ENCODE results near the gene PEMT.

The PEMT gene

DNA sequence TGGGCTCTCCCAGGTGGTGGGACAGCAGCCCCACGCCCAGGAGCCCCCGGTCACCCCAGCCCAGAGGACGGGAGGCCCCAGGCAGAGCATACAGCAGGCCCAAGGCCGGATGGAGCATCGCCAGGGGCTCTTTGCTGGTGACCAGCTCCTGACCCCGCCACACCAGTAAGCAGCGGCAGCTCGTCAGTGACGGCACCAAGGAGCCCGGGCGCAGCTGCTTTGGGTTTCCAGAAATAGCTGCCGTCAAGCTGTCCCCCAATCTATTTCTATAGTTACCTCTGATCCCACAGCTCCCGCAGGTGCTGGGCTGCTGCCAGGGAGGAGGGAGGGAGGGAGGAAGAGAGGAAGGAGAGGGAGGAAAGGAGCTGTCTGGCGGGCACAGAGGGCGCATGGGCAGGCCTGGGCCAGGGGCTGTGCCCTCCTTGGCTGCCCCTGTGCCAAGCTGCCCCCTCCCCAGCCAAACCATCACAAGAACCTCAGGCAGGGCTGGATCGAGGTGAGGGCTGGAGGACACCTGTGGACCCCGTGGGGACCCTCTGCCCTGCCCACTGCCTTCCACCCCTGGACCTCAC is 84.5 kb downstream of the PEMT start:
- no peak for TF ChIP-seq GATA3 (IDR thresholded peaks at IDR 0.05; ENCODE audit: low read depth, low read length)

- TF ChIP-seq GATA3 (IDR thresholded peaks at IDR 0.05; ENCODE audit: low read depth, low read length) (no peak), GATA2 (IDR thresholded peaks at IDR 0.05; ENCODE audit: low read depth, low read length) (no peak)
Observed at GRCh38 chr17:17506181-17506741, 85.2 kb downstream of the PEMT start.

GRCh38 chr17:17505610-17506171 is 85.8 kb downstream of the PEMT start:
- TF ChIP-seq GATA2 (IDR thresholded peaks at IDR 0.05; ENCODE audit: low read depth, low read length) = no peak
- TF ChIP-seq GATA3 (IDR thresholded peaks at IDR 0.05; ENCODE audit: low read depth, low read length) = no peak

- no peak for TF ChIP-seq GATA2 (IDR thresholded peaks at IDR 0.05; ENCODE audit: low read depth, low read length)
- no peak for TF ChIP-seq GATA3 (IDR thresholded peaks at IDR 0.05; ENCODE audit: low read depth, low read length)
Observed at GRCh38 chr17:17505151-17505550, 86.4 kb downstream of the PEMT start.

DNA sequence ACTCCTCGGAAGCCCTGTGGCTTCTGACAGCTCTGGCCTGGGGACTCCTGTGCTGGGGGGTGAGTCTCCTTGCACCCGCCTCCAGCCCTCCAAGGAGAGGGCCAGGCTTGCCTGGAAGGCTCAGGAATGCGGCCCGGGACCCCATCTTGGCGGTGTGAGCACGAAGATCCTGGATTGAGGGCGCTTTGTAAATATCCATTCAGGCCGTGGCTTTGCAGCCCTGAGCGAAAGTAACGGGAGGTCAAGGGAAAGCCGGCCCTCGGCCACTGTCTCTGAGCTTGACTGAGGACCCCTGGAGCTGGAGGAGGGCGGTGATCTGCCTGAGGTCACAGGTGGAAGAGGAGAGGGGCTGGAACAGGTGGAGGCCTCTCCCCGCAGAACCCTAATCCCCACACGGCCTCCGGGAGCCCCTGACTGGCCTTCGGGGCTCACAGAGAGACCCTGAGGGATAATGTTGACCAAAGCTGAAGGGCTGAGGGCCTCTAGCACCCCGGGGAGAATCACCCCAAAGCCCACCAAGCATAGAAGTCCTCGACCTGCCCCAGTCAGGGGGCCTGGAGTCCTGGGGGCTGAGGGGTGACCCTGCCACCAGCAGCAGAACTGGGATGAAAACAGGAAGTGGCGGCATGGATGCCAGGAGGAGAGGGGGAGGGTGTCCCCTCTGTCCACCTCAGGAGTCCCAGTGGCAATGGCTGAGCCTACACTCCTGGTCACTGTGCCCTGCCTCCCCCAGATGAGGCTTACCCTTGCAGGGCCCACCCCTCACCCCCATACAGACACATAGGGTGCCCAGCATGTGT is 87.0 kb downstream of the PEMT start:
- TF ChIP-seq GATA3 (IDR thresholded peaks at IDR 0.05; ENCODE audit: low read depth, low read length) (no peak), GATA2 (IDR thresholded peaks at IDR 0.05; ENCODE audit: low read depth, low read length) (no peak)

DNA sequence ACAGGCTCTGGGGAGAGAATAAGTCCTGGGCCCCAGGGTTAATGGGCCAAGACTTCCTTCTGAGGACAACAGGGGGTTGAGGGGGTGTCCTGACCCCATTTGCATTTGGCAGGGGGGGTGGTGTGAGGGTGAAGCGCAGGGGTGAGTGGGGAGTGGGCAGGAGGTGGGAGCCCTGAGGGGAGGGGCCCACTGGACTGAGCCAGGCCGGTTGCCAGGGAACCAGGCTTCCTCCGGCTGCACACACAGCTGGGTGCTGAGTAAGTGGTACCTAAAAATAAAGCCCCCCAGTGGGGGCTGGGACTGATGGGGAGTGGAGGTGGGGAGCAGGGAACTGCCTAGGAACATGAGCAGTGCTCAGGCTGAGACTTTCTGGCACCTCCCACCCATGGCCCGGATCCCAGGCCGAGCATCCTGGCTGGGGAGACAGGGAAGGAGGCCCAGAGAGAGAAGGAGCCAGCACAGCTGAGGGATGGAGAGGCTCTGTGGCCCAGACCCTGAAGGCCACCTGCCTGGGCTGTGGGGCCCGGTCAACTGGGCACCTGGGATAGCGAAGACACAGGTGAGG is 87.9 kb downstream of the PEMT start:
- TF ChIP-seq GATA3 (IDR thresholded peaks at IDR 0.05; ENCODE audit: low read depth, low read length) (no peak), GATA2 (IDR thresholded peaks at IDR 0.05; ENCODE audit: low read depth, low read length) (no peak)

GRCh38 chr17:17502741-17503565 is 88.6 kb downstream of the PEMT start:
- TF ChIP-seq GATA3 (IDR thresholded peaks at IDR 0.05; ENCODE audit: low read depth, low read length) (no peak), GATA2 (IDR thresholded peaks at IDR 0.05; ENCODE audit: low read depth, low read length) (no peak)

DNA sequence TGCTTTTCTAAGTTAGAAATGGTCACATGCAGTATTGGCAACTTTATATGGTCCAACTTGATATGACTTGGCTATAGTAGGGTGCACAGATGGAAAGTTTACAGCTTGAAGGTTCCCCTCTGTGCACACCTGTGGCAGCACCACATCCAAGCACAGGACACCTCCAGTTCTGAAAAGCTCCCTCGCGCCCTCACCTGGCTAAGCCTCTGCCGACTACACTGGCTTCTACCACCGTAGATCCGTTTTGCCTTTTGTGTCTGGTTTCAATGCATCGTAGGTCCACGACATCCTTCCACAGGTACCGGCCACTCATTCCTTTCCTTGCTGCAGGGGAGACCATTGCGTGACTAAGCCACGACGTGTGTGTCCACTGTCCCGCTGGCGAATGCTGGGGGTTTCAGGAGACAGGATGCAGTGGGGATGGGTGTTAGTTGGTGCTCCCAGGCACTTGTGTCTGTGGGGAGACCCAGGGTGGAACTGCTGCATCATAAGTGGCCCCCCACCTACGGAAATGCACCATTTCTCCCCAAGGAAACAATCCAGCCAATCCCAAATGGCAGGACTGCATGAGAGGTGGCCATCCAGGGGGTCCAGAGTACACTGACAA is 90.4 kb downstream of the PEMT start:
- TF ChIP-seq GATA3 (IDR thresholded peaks at IDR 0.05; ENCODE audit: low read depth, low read length) (no peak), GATA2 (IDR thresholded peaks at IDR 0.05; ENCODE audit: low read depth, low read length) (no peak)

- no peak for TF ChIP-seq GATA2 (IDR thresholded peaks at IDR 0.05; ENCODE audit: low read depth, low read length)
- no peak for TF ChIP-seq GATA3 (IDR thresholded peaks at IDR 0.05; ENCODE audit: low read depth, low read length)
Observed at GRCh38 chr17:17499402-17500145, 91.9 kb downstream of the PEMT start.

DNA sequence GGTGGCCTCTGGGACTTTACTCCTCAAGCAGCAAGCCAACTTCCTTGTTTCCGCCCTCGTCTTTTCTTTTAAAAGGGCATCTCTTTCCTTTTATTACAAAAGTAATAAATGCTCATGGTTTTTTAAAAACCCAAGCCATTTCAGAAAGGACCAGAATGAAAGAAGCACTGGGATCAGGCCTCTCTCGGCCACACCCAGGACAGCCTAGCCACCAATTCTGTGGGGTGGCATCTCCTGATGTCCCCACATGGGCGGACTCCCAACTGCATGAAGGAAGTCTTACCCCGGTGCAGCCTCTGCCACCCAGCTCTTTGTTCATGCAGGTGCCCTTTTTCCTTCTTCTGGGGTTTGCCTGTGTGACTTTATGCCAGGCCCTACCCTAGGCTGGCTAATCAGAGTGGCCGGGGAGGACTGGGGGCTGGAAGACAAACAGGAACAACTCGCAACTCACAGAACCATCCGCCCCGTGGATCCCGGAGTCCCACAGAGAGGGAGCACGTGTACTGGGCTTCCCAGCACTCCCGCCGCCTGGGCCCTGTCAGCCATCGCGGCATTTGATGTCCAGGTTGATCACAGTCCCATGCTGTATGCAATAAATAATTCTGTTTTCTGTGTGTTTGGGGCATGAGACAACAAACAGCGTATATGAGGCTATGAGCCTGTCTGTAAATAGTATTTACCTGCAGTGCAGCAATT is 92.8 kb downstream of the PEMT start:
- TF ChIP-seq GATA3 (IDR thresholded peaks at IDR 0.05; ENCODE audit: low read depth, low read length) = no peak
- no peak for TF ChIP-seq GATA2 (IDR thresholded peaks at IDR 0.05; ENCODE audit: low read depth, low read length)

- TF ChIP-seq GATA2 (IDR thresholded peaks at IDR 0.05; ENCODE audit: low read depth, low read length) (no peak), GATA3 (IDR thresholded peaks at IDR 0.05; ENCODE audit: low read depth, low read length) (no peak)
Observed at GRCh38 chr17:17497845-17498520, 93.5 kb downstream of the PEMT start.
